Kidney (tissue), 14 donors: ENCODE data around the gene PSMD9. TPM values are rescaled to one million over a fixed set of nuclear protein-coding genes. Genes with fewer than 3 reads are reported as not detected.

Source experiments
- DNase-seq, 5 donors: peaks; one replicate each; pipeline ENCODE4 v3.0.0-alpha.2; 2013 to 2020
- FAIRE-seq: peaks from 2 replicates; lab custom pipeline; 2012; peaks lifted over from hg19 to GRCh38; lab: Jason Lieb, UNC
- H3K27ac ChIP-seq, 2 donors: one replicate each; pipeline ENCODE4 v1.7.0; 2013; ENCODE audit warnings: low read depth in 2 of 2, low read length in 2 of 2, inconsistent platforms in 1 of 2
- H3K27me3 ChIP-seq: one replicate; pipeline ENCODE4 v1.7.1; 2013; ENCODE audit warnings: low read length, inconsistent platforms; ENCODE audit not compliant: control insufficient read depth, insufficient read depth
- H3K36me3 ChIP-seq, 3 donors: one replicate each; pipeline versions ENCODE4 v1.7.0 to v1.7.1; 2013; ENCODE audit warnings: low read length in 3 of 3, control low read depth in 1 of 3, inconsistent platforms in 1 of 3; ENCODE audit not compliant: insufficient read depth in 3 of 3, control insufficient read depth in 2 of 3
- H3K4me1 ChIP-seq, 3 donors: one replicate each; pipeline versions ENCODE4 v1.7.0 to v1.7.1; 2013; ENCODE audit warnings: low read length in 3 of 3, inconsistent platforms in 1 of 3, low read depth in 1 of 3; ENCODE audit not compliant: control insufficient read depth in 2 of 3, insufficient read depth in 2 of 3
- H3K4me3 ChIP-seq, 3 donors: one replicate each; pipeline versions ENCODE4 v1.7.0 to v1.8.1; 2013; ENCODE audit warnings: low read length in 3 of 3, control low read depth in 1 of 3, inconsistent platforms in 1 of 3
- H3K9ac ChIP-seq, 3 donors: one replicate each; pipeline versions ENCODE4 v1.7.0 to v1.7.1; 2013; ENCODE audit warnings: low read length in 3 of 3, control low read depth in 1 of 3, inconsistent platforms in 1 of 3
- H3K9me3 ChIP-seq, 3 donors: one replicate each; pipeline versions ENCODE4 v1.7.0 to v1.7.1; 2013; ENCODE audit warnings: low read length in 3 of 3, control low read depth in 1 of 3, inconsistent platforms in 1 of 3; ENCODE audit not compliant: control insufficient read depth in 2 of 3, insufficient read depth in 1 of 3
- CTCF ChIP-seq: IDR thresholded peaks from 3 replicates; pipeline ENCODE4 v1.5.1; 2012; ENCODE audit warnings: mild to moderate bottlenecking, moderate library complexity, borderline replicate concordance; ENCODE audit not compliant: insufficient read depth; ENCODE audit errors: extremely low read depth
- intact Hi-C: fragments of 100-400 bp; cut with DNase I; formaldehyde crosslinking; loops from one replicate; pipeline ENCODE4 v1.11.1; 2022
- polyA plus RNA-seq: library from polyadenylated mRNA; stranded (reverse); fragments of 350-450 nt; fragmentation: Illumina TruSeq; extraction: RNeasy Lipid Tissue Mini Kit (QIAGEN cat#74804); gene quantifications from one replicate; pipeline ENCODE4 v1.2.3, GENCODE V29; 2014; ENCODE audit warnings: low read depth, low replicate concordance; ENCODE audit not compliant: insufficient read depth
- total RNA-seq: library from RNA; stranded (reverse); fragmentation: NEBNext Ultra II Directional; extraction: Animal tissue kit (Norgen Biotek cat#: 25700); gene quantifications from one replicate; pipeline ENCODE4 v1.2.1, GENCODE V29; 2021
- donor health status: control.
- donor health status: control.
- donor health status: control.
- donor health status: control.
- donor health status: control.
- donor health status: DM: yes; HTN: yes; CAD: no.
- donor health status: Normal renal cell carcinoma (clear cell type).

The PSMD9 gene
- total and polyA plus RNA-seq, 2 donors from 2014 or later = 54.9 to 115 TPM

GRCh38 chr12:121898287-121898686 lies 9.7 kb downstream of the PSMD9 start:
- Histone ChIP-seq H3K9ac (no peak overlapping the region), H3K4me1 (peaks cover 0 to 13% (median 10%) of the 10 kb centered on the region in 3 donors), H3K9me3 (no peaks in the 10 kb centered on the region), H3K27ac (peak overlapping the region; percentile 58 to 65), H3K4me3 (no peak overlapping the region), H3K27me3 (no peaks in the 10 kb centered on the region), H3K36me3 (peaks cover 4 to 42% (median 20%) of the 10 kb centered on the region in 3 donors)
- no peak for FAIRE-seq
- DNase-seq = no peak
- intact Hi-C loops = no loop called here
- no peak for TF ChIP-seq CTCF

GRCh38 chr12:121899590-121899989 lies 11.0 kb downstream of the PSMD9 start:
- H3K36me3 ChIP-seq = peaks cover 4 to 44% (median 22%) of the 10 kb centered on the region in 3 donors

GRCh38 chr12:121903202-121903601 lies 14.6 kb downstream of the PSMD9 start:
- intact Hi-C loops = no loop called here
- Histone ChIP-seq H3K9ac (no peak overlapping the region), H3K4me1 (peaks cover 0 to 4% (median 0%) of the 10 kb centered on the region in 3 donors), H3K27me3 (no peaks in the 10 kb centered on the region), H3K27ac (no peak overlapping the region), H3K36me3 (peaks cover 4 to 33% (median 19%) of the 10 kb centered on the region in 3 donors), H3K9me3 (no peaks in the 10 kb centered on the region), H3K4me3 (no peak overlapping the region)
- FAIRE-seq (no peak), DNase-seq (no peak)
- TF ChIP-seq CTCF = no peak

More at GRCh38 chr12:121899590-121899989, 11.0 kb downstream of the PSMD9 start:
- Histone ChIP-seq H3K4me3 (no peak overlapping the region), H3K27me3 (no peaks in the 10 kb centered on the region), H3K27ac (no peak overlapping the region), H3K9ac (no peak overlapping the region), H3K9me3 (no peaks in the 10 kb centered on the region), H3K4me1 (peaks cover 0 to 5% (median 2%) of the 10 kb centered on the region in 3 donors)
- intact Hi-C loops = no loop called here
- DNase-seq = no peak
- no peak for TF ChIP-seq CTCF
- FAIRE-seq = no peak

- intact Hi-C loops = no loop called here
- peaks cover 7 to 23% (median 19%) of the 10 kb centered on the region in 3 donors for H3K36me3 ChIP-seq
Observed at GRCh38 chr12:121905746-121906145, 17.2 kb downstream of the PSMD9 start.

More at GRCh38 chr12:121905746-121906145, 17.2 kb downstream of the PSMD9 start:
- Histone ChIP-seq H3K27ac (no peak overlapping the region), H3K4me1 (peaks cover 0 to 4% (median 0%) of the 10 kb centered on the region in 3 donors), H3K9me3 (no peaks in the 10 kb centered on the region), H3K9ac (no peak overlapping the region), H3K4me3 (no peak overlapping the region), H3K27me3 (no peaks in the 10 kb centered on the region)
- TF ChIP-seq CTCF = no peak
- no peak for FAIRE-seq
- no peak for DNase-seq
